Myocyte (in vitro differentiated cells): Measurements from ENCODE around the gene PCDHGC4. TPM values are rescaled to one million over a fixed set of nuclear protein-coding genes. Genes with fewer than 3 reads are reported as not detected.
A peak's percentile ranks its signal among the peaks of the same experiment; 100 is the strongest.

ENCODE experiments used
- DNase-seq: peaks from one replicate; pipeline ENCODE4 v3.0.0-alpha.2; 2012; ENCODE audit warnings: low read depth
- total RNA-seq: library from RNA; depleted of rRNA; stranded (reverse); fragments of >200 nt; gene quantifications from 2 replicates; pipeline ENCODE4 v1.2.3, GENCODE V29; 2014

PCDHGC4 gene
- total RNA-seq, 1 donor from 2014 or later = 3.6 TPM

DNA sequence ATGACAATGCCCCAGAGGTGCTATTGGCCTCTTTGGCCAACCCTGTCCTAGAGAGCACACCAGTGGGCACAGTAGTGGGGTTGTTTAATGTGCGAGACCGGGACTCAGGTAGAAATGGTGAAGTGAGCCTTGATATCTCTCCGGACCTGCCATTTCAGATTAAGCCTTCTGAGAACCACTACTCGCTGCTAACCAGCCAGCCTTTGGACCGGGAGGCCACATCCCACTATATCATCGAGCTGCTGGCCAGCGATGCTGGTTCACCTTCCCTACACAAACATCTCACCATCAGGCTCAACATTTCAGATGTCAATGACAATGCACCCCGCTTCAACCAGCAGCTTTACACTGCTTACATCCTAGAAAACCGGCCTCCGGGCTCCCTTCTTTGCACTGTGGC, 5.4 kb downstream of the PCDHGC4 start:
- no peak for DNase-seq

GRCh38 chr5:141490771-141491170, 5.9 kb downstream of the PCDHGC4 start:
- DNase-seq = no peak

GRCh38 chr5:141491323-141492167, 6.7 kb downstream of the PCDHGC4 start:
- no peak for DNase-seq

DNA sequence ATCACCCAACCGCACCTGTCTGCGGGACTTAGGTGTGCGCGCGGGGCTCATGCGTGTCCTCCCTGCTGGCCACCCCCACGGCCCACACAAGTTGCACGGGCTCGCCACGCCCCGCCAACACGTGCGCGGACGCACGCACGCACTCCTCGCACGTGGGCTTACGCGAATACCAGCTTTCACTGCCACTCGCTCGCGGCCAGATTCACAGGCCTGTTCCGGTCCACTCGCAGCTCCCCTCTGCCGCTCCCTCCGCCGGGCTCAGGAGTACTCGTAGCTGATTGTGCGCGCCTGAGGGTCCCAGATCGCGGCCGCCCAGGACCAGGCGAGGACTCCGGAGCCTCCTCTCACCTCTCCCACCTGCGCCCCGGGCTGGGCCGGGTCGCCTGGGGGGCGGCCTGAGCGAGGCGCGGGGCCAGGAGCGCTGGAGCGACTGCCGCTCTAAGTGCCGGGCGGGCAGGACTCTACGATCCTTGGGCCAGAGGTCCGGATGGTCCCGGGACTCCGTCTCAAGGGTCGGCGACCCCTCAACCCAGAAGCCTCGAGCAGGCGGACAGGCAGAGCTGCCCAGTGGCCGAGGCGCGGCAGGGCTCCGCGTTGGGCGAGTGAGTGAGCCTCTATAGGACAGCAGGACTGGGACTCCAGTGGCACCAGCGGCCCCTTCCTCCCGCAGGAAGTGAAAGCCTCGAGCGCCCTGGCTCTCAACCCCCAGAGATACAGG, 7.5 kb downstream of the PCDHGC4 start:
- DNase-seq = no peak

DNA sequence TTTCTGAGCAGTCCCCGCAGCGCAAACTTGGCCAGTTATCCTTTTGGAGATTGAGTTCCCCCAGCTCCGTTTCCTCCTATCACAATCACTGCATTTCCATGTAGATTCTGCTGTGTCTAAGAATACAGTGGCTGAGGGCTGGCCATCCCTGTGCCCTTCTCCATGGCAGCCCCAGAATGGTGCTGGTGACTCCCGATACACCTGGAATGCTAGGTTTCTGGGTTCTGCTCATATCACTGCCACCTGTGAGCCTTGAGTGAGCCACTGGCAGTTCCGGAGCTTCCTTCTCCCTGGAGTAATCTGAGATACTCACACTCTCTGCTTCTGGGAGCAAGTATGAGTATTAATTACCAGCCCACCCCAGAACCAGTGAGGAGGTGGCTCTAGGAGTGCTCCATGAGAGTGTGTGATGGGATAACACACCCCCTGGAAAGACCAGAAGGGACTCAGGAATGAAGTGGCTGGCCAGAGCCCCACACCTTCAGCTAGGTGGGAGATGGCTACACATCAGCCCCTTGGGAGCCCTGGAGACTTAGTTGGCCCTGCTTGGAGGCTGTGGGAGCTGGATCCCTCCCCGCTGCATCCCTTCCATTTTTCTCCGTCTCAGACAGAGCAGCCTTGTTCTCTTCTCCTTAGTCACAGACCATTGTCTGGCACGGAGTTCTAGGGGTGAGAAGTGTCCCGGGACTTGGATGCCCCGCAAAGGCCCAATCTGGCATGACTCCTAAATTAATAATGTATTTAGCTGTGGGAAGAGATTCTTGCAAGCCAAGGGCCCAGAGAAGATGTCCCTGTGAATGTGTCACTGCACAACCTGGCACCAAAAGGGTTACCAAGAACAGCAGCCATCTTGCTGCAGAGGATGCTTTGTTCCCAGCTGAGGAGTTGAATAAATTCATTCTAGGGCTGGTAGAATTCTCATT, 8.9 kb downstream of the PCDHGC4 start:
- peak; percentile 43 for DNase-seq

DNA sequence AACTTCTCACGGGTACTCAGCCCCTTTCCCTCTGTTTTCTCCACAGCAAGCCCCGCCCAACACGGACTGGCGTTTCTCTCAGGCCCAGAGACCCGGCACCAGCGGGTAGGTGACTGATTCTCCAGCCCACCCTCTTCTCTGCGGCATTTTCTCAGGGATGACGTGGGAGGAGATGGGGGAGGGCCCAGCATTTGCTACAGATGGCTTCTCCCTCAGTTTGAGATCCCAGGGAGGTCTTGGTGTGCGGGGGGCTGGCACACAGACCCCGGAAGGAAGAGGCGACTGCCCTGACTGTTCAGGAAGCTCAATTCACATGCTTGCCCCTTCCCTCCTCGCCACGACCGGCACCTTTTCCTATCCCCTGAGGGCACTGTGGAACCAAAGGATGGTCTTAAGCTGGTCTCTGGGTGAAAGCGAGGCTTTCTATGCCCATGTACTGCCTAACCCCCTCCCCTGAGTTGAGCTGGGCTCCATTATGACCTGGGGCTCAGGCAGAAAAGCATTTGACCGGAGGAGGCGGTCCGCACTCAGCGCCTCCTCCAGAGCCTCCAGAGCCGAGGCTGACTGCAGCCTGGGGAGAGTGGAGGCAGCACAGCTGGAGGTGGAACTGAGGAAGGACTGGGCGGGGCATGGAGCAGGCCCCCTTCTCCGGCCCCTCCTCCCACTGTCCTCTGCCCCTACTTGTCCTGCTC, 10.1 kb downstream of the PCDHGC4 start:
- DNase-seq = no peak

DNA sequence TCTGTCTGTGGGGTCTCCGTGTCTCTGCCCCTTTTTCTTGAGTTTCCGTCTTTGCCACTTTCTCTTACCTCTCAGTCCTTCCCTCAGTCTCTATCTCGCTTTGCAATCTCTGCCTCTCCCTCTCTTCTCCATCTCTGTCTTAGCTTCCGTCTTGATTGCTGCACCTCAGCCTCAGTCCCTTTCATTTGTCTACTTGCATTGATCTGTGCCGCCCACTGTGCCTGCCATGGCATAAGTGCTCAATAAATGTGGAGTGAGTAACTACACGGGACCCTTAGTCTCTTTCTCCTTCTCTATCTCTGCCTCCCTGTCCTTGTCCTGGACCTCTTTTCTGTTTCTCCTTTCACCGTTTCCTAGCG, 10.6 kb downstream of the PCDHGC4 start:
- no peak for DNase-seq

GRCh38 chr5:141496038-141496437, 11.2 kb downstream of the PCDHGC4 start:
- peak; percentile 95 for DNase-seq

DNA sequence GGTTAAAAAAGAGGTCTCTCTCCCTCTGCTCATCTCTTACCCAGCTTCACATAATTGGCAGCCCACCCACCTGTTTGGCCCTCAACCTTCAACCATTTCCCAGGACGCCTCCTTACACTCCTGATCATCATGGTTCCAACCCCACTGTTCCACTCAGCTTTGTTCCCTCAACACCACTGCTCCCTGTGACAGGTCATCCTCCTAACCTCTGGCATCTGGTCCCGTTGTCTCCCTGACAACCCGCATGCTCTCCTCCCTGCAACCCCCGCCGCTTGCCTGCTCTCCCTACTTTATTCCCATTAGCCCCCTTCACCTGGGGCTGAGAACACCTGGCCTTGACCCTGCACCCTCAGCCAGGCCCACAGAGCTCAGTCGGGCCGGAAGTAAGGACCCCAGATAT, 16.9 kb downstream of the PCDHGC4 start:
- no peak for DNase-seq

- DNase-seq = no peak
These were observed 18.9 kb downstream of the PCDHGC4 start for GRCh38 chr5:141503681-141504080.

GRCh38 chr5:141504216-141504615, 19.4 kb downstream of the PCDHGC4 start:
- peak; percentile 89 for DNase-seq

- no peak for DNase-seq
These were observed 21.7 kb downstream of the PCDHGC4 start for GRCh38 chr5:141506381-141507155.

DNA sequence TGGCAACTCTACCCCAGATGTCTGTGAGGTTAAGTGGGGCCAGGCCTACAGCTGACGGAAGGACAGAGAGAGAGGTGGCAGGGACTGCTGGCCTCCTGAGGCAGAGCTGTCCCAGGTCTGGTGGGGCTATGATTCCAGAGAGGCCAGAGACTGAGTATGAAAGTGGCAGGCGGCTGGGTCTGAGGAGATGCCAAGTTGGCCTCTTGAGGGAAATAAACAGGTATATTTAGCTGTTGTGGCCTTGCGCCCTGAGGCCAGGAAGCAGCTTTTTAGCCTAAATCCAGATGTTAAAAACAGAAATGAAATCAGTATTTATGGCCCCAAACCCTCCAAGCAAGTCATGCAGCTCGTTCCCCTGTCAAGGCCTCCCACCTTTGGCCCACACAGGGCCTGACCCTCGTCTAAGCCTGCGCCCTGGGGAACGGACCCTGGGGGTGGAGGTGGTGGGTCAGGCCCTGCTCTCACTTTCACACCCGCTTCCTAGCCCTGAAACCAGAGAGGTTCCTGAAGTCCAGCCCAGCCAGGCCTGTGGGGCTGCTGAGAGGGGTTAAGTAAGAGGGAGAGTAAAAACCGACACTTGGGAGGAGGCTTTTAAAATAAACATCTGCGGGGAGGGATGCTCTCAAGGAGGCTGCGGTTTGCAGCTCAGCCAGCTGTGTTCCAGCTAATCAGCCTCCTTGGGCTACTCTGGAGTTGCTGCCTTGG, 22.7 kb downstream of the PCDHGC4 start:
- DNase-seq = peak; percentile 75

DNA sequence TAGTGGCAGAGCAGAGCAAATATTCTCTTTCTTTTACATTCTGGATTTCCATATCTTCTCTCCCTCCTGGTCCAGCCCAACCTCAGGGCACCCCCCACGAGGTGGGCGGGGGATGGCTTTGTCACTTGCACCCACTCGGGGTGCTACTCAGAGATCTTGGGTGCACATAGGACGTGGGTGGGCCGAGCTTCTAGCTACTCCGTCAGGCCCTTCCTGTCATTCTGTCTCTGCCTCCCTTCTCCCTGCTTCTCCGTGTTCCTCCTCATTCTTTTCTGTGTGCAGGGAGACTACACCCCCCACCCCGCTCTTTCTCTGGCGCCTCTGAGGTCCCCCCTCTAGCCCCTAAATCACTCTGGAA, 23.6 kb downstream of the PCDHGC4 start:
- no peak for DNase-seq

DNA sequence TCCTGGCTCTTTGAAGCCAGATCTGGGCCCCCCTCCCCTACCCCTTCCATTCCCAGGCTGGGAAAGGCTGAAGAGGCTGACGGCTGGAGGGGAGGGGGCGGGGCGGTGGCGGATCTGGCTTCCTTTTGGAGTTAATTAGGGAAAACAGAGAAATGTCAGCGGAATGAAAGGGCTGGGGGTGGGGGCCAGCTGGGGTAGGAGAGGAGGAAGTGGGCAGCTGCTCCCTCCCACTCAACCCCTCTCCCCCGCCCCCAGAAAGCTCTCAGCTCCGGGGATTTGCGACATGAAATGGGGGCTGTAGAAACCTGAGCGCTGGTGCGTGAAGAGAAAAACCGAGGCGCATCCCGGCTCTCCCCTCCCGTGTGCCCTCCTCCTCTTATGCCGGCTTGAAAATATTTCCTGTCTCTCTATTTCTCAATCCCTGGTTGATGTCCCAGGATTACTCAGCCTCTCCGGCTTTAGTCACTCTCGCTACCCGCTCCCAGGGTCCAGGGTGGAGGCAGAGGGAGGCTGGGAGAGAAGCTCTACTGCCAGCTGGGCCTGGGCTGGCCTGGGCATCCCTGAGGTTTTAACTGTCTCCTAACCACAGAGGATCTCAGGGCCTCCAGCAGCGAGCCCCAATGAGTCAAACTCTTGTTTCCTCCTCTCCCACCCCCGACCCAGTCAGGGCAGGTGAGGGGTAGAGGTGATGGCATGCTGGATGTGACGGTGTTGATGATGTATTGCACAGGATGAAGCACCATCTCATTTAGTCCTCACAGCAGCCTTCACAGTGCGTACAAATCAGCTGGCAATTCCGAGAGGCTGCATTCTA, 24.2 kb downstream of the PCDHGC4 start:
- DNase-seq = peak; percentile 96

- DNase-seq = no peak
These were observed 25.3 kb downstream of the PCDHGC4 start for GRCh38 chr5:141510160-141510559.

DNA sequence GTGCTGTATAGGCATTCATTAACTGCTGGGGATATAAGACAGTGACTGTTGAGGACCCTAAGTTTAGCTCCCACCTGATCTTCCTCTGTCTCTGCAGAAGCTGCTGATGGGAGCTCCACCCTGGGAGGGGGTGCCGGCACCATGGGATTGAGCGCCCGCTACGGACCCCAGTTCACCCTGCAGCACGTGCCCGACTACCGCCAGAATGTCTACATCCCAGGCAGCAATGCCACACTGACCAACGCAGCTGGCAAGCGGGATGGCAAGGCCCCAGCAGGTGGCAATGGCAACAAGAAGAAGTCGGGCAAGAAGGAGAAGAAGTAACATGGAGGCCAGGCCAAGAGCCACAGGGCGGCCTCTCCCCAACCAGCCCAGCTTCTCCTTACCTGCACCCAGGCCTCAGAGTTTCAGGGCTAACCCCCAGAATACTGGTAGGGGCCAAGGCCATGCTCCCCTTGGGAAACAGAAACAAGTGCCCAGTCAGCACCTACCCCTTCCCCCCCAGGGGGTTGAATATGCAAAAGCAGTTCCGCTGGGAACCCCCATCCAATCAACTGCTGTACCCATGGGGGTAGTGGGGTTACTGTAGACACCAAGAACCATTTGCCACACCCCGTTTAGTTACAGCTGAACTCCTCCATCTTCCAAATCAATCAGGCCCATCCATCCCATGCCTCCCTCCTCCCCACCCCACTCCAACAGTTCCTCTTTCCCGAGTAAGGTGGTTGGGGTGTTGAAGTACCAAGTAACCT, 26.2 kb downstream of the PCDHGC4 start:
- no peak for DNase-seq

DNA sequence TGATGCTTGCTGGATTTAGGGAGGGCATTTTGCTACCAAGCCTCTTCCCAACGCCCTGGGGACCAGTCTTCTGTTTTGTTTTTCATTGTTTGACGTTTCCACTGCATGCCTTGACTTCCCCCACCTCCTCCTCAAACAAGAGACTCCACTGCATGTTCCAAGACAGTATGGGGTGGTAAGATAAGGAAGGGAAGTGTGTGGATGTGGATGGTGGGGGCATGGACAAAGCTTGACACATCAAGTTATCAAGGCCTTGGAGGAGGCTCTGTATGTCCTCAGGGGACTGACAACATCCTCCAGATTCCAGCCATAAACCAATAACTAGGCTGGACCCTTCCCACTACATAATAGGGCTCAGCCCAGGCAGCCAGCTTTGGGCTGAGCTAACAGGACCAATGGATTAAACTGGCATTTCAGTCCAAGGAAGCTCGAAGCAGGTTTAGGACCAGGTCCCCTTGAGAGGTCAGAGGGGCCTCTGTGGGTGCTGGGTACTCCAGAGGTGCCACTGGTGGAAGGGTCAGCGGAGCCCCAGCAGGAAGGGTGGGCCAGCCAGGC, 27.0 kb downstream of the PCDHGC4 start:
- no peak for DNase-seq
